ENCODE data around the gene ALPK3.

ALPK3 gene

DNA sequence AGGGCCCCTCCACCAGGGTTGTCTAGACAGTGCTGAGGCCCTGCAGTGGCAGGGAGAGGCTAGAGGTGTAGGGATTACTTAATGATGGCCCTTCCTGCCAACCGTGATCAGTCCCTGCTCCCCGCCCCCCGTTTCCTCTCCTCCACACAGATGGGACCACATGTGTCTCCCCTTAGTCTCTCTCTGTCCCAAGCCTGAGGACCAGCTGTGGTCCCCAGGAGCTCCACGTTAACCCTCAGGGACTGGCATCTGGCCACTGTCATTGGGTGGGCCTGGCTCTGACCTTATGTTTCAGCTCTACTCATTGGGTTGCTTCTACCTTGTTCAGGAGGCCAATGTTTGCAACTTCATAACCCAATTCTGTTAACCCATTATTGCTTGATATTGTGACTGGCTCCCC lies 6.0 kb upstream of the ALPK3 start:
- DNase-seq (ENCODE audit: low spot score), result no peak
- Histone ChIP-seq H3K27me3 (ENCODE audit: insufficient read depth, poor library complexity, severe bottlenecking) (no peaks in the 10 kb centered on the region), H3K27ac (ENCODE audit: poor library complexity, severe bottlenecking) (no peak overlapping the region), H3K36me3 (ENCODE audit: low read depth) (no peaks in the 10 kb centered on the region), H3K9me3 (ENCODE audit: severe bottlenecking) (no peaks in the 10 kb centered on the region), H3K4me1 (ENCODE audit: insufficient read depth, poor library complexity, severe bottlenecking) (no peaks in the 10 kb centered on the region), H3K4me3 (ENCODE audit: severe bottlenecking) (no peak overlapping the region)
- peak; percentile 16; the same call in 1 of the 3 replicates for ATAC-seq (ENCODE audit: low read depth)
- TF ChIP-seq, protein P1, sequence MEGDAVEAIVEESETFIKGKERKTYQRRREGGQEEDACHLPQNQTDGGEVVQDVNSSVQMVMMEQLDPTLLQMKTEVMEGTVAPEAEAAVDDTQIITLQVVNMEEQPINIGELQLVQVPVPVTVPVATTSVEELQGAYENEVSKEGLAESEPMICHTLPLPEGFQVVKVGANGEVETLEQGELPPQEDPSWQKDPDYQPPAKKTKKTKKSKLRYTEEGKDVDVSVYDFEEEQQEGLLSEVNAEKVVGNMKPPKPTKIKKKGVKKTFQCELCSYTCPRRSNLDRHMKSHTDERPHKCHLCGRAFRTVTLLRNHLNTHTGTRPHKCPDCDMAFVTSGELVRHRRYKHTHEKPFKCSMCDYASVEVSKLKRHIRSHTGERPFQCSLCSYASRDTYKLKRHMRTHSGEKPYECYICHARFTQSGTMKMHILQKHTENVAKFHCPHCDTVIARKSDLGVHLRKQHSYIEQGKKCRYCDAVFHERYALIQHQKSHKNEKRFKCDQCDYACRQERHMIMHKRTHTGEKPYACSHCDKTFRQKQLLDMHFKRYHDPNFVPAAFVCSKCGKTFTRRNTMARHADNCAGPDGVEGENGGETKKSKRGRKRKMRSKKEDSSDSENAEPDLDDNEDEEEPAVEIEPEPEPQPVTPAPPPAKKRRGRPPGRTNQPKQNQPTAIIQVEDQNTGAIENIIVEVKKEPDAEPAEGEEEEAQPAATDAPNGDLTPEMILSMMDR (IDR thresholded peaks at IDR 0.05; ENCODE audit: poor library complexity, severe bottlenecking), result no peak

DNA sequence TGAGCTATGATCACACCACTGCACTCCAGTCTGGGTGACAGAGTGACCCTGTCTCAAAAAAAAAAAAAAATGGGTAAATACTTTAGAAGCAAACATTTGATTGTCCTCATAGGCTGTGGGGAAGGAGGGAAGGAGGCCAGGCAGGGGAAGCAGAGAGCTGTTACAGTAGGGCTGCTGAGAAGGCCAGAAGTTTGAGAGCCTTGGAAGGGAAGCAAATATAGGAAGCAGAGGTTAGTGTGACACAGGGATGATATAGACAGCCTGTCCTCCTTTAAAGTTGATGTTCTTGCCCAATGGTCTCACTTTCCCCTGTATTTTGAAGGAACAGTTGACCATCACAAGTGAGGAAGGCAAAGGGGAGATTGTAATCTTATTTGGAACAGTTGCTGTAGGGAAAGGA lies 5.3 kb upstream of the ALPK3 start:
- Histone ChIP-seq H3K4me3 (ENCODE audit: severe bottlenecking) (no peak overlapping the region), H3K36me3 (ENCODE audit: low read depth) (no peaks in the 10 kb centered on the region), H3K4me1 (ENCODE audit: insufficient read depth, poor library complexity, severe bottlenecking) (no peaks in the 10 kb centered on the region), H3K9me3 (ENCODE audit: severe bottlenecking) (no peaks in the 10 kb centered on the region), H3K27me3 (ENCODE audit: insufficient read depth, poor library complexity, severe bottlenecking) (no peaks in the 10 kb centered on the region), H3K27ac (ENCODE audit: poor library complexity, severe bottlenecking) (no peak overlapping the region)
- TF ChIP-seq, protein P1 (IDR thresholded peaks at IDR 0.05; ENCODE audit: poor library complexity, severe bottlenecking), result no peak
- ATAC-seq (ENCODE audit: low read depth) (no peak), DNase-seq (ENCODE audit: low spot score) (no peak)

DNA sequence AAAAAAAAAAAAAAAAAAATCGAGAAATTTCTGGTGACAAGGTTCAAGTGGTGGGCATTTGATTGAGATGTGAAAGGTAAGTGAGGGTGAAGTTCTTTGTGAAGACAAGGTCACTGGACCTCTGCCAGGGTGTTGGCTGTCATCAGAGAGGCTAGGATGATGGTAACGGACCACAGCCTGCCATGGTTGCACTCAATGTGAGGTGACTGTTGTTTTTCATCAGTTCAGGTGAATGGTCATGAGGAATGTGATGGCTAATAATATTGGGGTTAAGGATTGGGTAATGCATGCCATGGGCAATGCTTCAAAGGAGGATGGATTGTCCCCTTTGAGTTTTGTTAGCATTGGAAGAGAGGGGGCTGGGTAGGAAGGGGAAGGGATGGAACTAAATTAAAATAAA lies 4.3 kb upstream of the ALPK3 start:
- TF ChIP-seq, protein P1 (IDR thresholded peaks at IDR 0.05; ENCODE audit: poor library complexity, severe bottlenecking), result no peak
- H3K4me1 ChIP-seq (ENCODE audit: insufficient read depth, poor library complexity, severe bottlenecking), result no peaks in the 10 kb centered on the region
- no peaks in the 10 kb centered on the region for H3K36me3 ChIP-seq (ENCODE audit: low read depth)
- no peak overlapping the region for H3K4me3 ChIP-seq (ENCODE audit: severe bottlenecking)
- DNase-seq (ENCODE audit: low spot score) (no peak), ATAC-seq (ENCODE audit: low read depth) (no peak)
- no peak overlapping the region for H3K27ac ChIP-seq (ENCODE audit: poor library complexity, severe bottlenecking)
- H3K9me3 ChIP-seq (ENCODE audit: severe bottlenecking), result no peaks in the 10 kb centered on the region
- H3K27me3 ChIP-seq (ENCODE audit: insufficient read depth, poor library complexity, severe bottlenecking), result no peaks in the 10 kb centered on the region

DNA sequence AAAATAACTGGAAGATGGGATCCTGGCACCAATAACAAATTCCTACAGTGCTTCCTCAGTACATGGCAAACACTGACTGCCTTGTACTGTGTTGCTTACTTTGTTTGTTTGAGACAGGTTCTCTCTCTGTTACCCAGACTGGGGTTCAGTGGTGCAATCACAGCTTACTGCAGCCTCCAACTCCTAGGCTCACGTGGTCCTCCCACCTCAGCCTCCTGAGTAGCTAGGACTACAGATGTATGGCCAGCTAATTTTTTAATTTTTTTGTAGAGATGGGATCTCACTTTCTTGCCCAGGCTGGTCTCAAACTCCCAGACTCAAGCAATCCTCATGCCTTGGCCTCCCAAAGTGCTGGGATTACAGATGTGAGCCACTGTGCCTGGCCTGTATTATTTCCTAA lies 3.7 kb upstream of the ALPK3 start:
- Histone ChIP-seq H3K27ac (ENCODE audit: poor library complexity, severe bottlenecking) (no peak overlapping the region), H3K9me3 (ENCODE audit: severe bottlenecking) (no peaks in the 10 kb centered on the region), H3K27me3 (ENCODE audit: insufficient read depth, poor library complexity, severe bottlenecking) (no peaks in the 10 kb centered on the region)

DNA sequence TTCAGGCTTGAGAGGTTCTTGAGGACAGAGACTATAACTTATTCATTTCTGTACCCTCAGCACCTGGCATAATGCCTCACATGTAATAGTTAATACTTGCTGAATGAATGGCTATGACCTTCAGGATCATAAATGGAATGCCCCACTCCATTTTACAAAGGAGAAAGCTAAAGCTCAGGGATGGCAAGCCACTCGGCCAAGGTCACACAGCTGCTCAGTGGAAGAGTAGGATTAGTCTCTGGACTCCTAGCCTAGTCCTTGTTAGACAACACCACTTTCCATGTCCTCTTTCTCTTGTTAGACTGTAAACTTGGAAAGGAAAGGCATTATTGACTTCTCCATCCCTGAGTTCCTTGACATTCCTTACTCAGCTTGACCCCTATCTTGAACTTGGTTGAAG lies 3.2 kb upstream of the ALPK3 start:
- no peaks in the 10 kb centered on the region for H3K36me3 ChIP-seq (ENCODE audit: low read depth)
- no peaks in the 10 kb centered on the region for H3K27me3 ChIP-seq (ENCODE audit: insufficient read depth, poor library complexity, severe bottlenecking)
- ATAC-seq (ENCODE audit: low read depth) (no peak), DNase-seq (ENCODE audit: low spot score) (no peak)
- H3K4me3 ChIP-seq (ENCODE audit: severe bottlenecking), result no peak overlapping the region
- TF ChIP-seq, protein P1 (IDR thresholded peaks at IDR 0.05; ENCODE audit: poor library complexity, severe bottlenecking), result no peak
- no peaks in the 10 kb centered on the region for H3K4me1 ChIP-seq (ENCODE audit: insufficient read depth, poor library complexity, severe bottlenecking)
- H3K9me3 ChIP-seq (ENCODE audit: severe bottlenecking), result no peaks in the 10 kb centered on the region
- H3K27ac ChIP-seq (ENCODE audit: poor library complexity, severe bottlenecking), result no peak overlapping the region

More for the DNA sequence above, 3.7 kb upstream of the ALPK3 start:
- DNase-seq (ENCODE audit: low spot score), result no peak
- ATAC-seq (ENCODE audit: low read depth), result no peak
- H3K4me1 ChIP-seq (ENCODE audit: insufficient read depth, poor library complexity, severe bottlenecking), result no peaks in the 10 kb centered on the region
- no peak overlapping the region for H3K4me3 ChIP-seq (ENCODE audit: severe bottlenecking)
- TF ChIP-seq, protein P1 (IDR thresholded peaks at IDR 0.05; ENCODE audit: poor library complexity, severe bottlenecking), result no peak
- H3K36me3 ChIP-seq (ENCODE audit: low read depth), result no peaks in the 10 kb centered on the region
